B cell (primary cell): ENCODE measurements around the gene ARHGEF38. TPM values are rescaled to one million over a fixed set of nuclear protein-coding genes. Genes with fewer than 3 reads are reported as not detected.
A peak's percentile ranks its signal among the peaks of the same experiment; 100 is the strongest.

Source experiments
- ATAC-seq: fragments of 200-7000 bp; cut with Tn5 transposase; one replicate; pipeline ENCODE4 v1.10.0; 2021; ENCODE audit warnings: low read depth, mild to moderate bottlenecking, moderate number of reproducible peaks, moderate library complexity
- CTCF ChIA-PET: fragments of 350-600 bp; sonication (Branson Sonifier 250); formaldehyde crosslinking; loops from one replicate; lab custom pipeline; 2021; ENCODE audit warnings: antibody characterized with exemption, inconsistent platforms; lab: Charles Lee
- POLR2A ChIA-PET: fragments of 350-600 bp; sonication (Branson Sonifier 250); formaldehyde crosslinking; loops from one replicate; lab custom pipeline; 2021; ENCODE audit warnings: antibody characterized with exemption; lab: Charles Lee
- DNase-seq: peaks from one replicate; pipeline ENCODE4 v3.0.0; 2013
- H2AFZ ChIP-seq: 2 replicates; pipeline ENCODE4 v1.6.1; 2012; ENCODE audit warnings: mild to moderate bottlenecking, low read depth, low read length; ENCODE audit not compliant: insufficient read depth, poor library complexity, severe bottlenecking
- H3K27ac ChIP-seq, 2 donors: 1 replicate in 1 of 2; 2 replicates in 1 of 2; pipeline ENCODE4 v1.5.1; 2012 to 2013; ENCODE audit warnings: low read length in 2 of 2, mild to moderate bottlenecking in 2 of 2, moderate library complexity in 1 of 2
- H3K27me3 ChIP-seq, 4 experiments: fragments of 200-600 bp in 1 of 4; sonication (generic) in 1 of 4; replicated peaks in 1 of 4; 1 replicate in 2 of 4; 2 replicates in 2 of 4; pipeline versions ENCODE4 v1.6.1 to v1.7.0; 2013 to 2016; ENCODE audit warnings: low read length in 3 of 4, mild to moderate bottlenecking in 2 of 4, mixed read lengths in 1 of 4, moderate library complexity in 1 of 4; ENCODE audit not compliant: insufficient read depth in 4 of 4, control insufficient read depth in 3 of 4; ENCODE audit errors: control extremely low read depth in 1 of 4
- H3K36me3 ChIP-seq, 2 experiments: replicated peaks in 1 of 2; 1 replicate in 1 of 2; 2 replicates in 1 of 2; pipeline versions ENCODE4 v1.6.1 to v1.7.1; 2013; ENCODE audit warnings: low read length in 1 of 2; ENCODE audit not compliant: insufficient read depth in 2 of 2, control insufficient read depth in 1 of 2; ENCODE audit errors: control extremely low read depth in 1 of 2, extremely low read depth in 1 of 2
- H3K4me1 ChIP-seq, 2 donors: fragments of 200-600 bp in 1 of 2; sonication (generic) in 1 of 2; 1 replicate in 1 of 2; 2 replicates in 1 of 2; pipeline versions ENCODE4 v1.5.1 to v1.6.1; 2013 to 2017; ENCODE audit warnings: low read length in 2 of 2; ENCODE audit not compliant: control insufficient read depth in 2 of 2, insufficient read depth in 2 of 2
- H3K4me2 ChIP-seq: replicated peaks from 2 replicates; pipeline ENCODE3; 2012; ENCODE audit warnings: mild to moderate bottlenecking, low read depth, low read length; ENCODE audit not compliant: poor library complexity, severe bottlenecking
- H3K4me3 ChIP-seq, 5 experiments: fragments of 200-600 bp in 1 of 5; sonication (generic) in 1 of 5; 1 replicate in 3 of 5; 2 replicates in 2 of 5; pipeline versions ENCODE4 v1.5.1 to v1.7.0; 2011 to 2016; ENCODE audit warnings: low read length in 4 of 5, mild to moderate bottlenecking in 4 of 5, low read depth in 2 of 5, control low read depth in 1 of 5, moderate library complexity in 1 of 5; ENCODE audit not compliant: insufficient read depth in 1 of 5; ENCODE audit errors: control extremely low read depth in 1 of 5, extremely low read depth in 1 of 5
- H3K79me2 ChIP-seq: fragments of 200-600 bp; sonication (generic); one replicate; pipeline ENCODE4 v1.6.0; 2016; ENCODE audit warnings: low read length; ENCODE audit not compliant: control insufficient read depth, insufficient read depth
- H3K9ac ChIP-seq: fragments of 200-600 bp; sonication (generic); 2 replicates; pipeline ENCODE4 v1.6.1; 2017; ENCODE audit warnings: mild to moderate bottlenecking, low read length, moderate library complexity
- H3K9me3 ChIP-seq, 3 donors: one replicate each; pipeline versions ENCODE4 v1.6.1 to v1.7.1; 2013; ENCODE audit warnings: low read length in 2 of 3; ENCODE audit not compliant: control insufficient read depth in 2 of 3, insufficient read depth in 1 of 3; ENCODE audit errors: control extremely low read depth in 1 of 3
- H4K20me1 ChIP-seq: 2 replicates; pipeline ENCODE4 v1.6.0; 2012; ENCODE audit warnings: mild to moderate bottlenecking, low read length; ENCODE audit not compliant: insufficient read depth, control insufficient read depth, poor library complexity, severe bottlenecking
- H3K27ac Mint-ChIP-seq: one replicate; pipeline ENCODE4 v1.8.0; 2021; ENCODE audit warnings: mixed read lengths
- H3K27me3 Mint-ChIP-seq: one replicate; pipeline ENCODE4 v1.8.0; 2021; ENCODE audit warnings: mixed read lengths
- H3K4me1 Mint-ChIP-seq: one replicate; pipeline ENCODE4 v1.8.0; 2021; ENCODE audit warnings: mixed read lengths
- H3K4me3 Mint-ChIP-seq: one replicate; pipeline ENCODE4 v1.8.0; 2021; ENCODE audit warnings: mixed read lengths
- H3K9me3 Mint-ChIP-seq: one replicate; pipeline ENCODE4 v1.8.0; 2022; ENCODE audit warnings: mixed read lengths; ENCODE audit not compliant: insufficient read depth
- CTCF ChIP-seq: fragments of 200-600 bp; IDR thresholded peaks from one replicate; pipeline ENCODE4 v1.8.0; 2022; ENCODE audit warnings: antibody characterized with exemption, mild to moderate bottlenecking
- EZH2 ChIP-seq: IDR thresholded peaks from 2 replicates; pipeline ENCODE4 v1.6.1; 2012; ENCODE audit warnings: borderline replicate concordance, low read depth, mild to moderate bottlenecking, moderate library complexity, low read length; ENCODE audit not compliant: insufficient read depth, poor library complexity, severe bottlenecking
- WGBS: methylation state at CpG from one replicate; pipeline ENCODE4 v1.1.5; 2013; ENCODE audit warnings: missing lambda C conversion rate; ENCODE audit not compliant: insufficient coverage; 5-methylcytosine and 5-hydroxymethylcytosine counted together
- intact Hi-C: fragments of 100-400 bp; cut with micrococcal nuclease; formaldehyde crosslinking; loops from one replicate; pipeline ENCODE4 v1.10.0; 2022
- polyA plus RNA-seq: library from polyadenylated mRNA; depleted of rRNA; stranded (reverse); fragments of >200 nt; gene quantifications from 2 replicates; pipeline ENCODE4 v1.2.3, GENCODE V29; 2012
- total RNA-seq, 2 donors: library from RNA; stranded (reverse); fragments of 120-200 nt in 1 of 2; gene quantifications; 1 replicate in 1 of 2; 2 replicates in 1 of 2; pipeline versions ENCODE4 v1.2.3 to v1.2.4, GENCODE V29; 2013 to 2022

Gene ARHGEF38
- total and polyA plus RNA-seq, 2 donors (not counting 1 experiment from before 2014, with no cell fraction given), result not detected

GRCh38 chr4:105698607-105699006 is 146.2 kb downstream of the ARHGEF38 start:
- Mint-ChIP-seq H3K9me3 (no peaks in the 10 kb centered on the region), H3K27me3 (no peaks in the 10 kb centered on the region), H3K4me3 (no peak overlapping the region), H3K27ac (no peak overlapping the region), H3K4me1 (peaks cover 2% of the 10 kb centered on the region)
- Histone ChIP-seq H2AFZ (no peak overlapping the region), H3K27me3 (no peaks in the 10 kb centered on the region), H3K27ac (no peak overlapping the region), H3K9me3 (no peaks in the 10 kb centered on the region), H3K4me2 (no peak overlapping the region), H3K36me3 (peaks cover 9 to 27% of the 10 kb centered on the region in 2 experiments), H3K9ac (no peak overlapping the region), H3K79me2 (peaks cover 19% of the 10 kb centered on the region), H3K4me3 (no peak overlapping the region), H4K20me1 (peaks cover 10% of the 10 kb centered on the region), H3K4me1 (no peaks in the 10 kb centered on the region)
- intact Hi-C loops, result no loop called here
- no peak for DNase-seq
- TF ChIP-seq CTCF (no peak), EZH2 (no peak)
- ChIA-PET CTCF (no interaction called here), POLR2A (no interaction called here)
- ATAC-seq, result no peak
- WGBS, result 100% methylated on average over 1 of the region's 2 CpGs

GRCh38 chr4:105707782-105708180 is 155.4 kb downstream of the ARHGEF38 start:
- Mint-ChIP-seq H3K27ac (peak overlapping the region; percentile 98), H3K4me1 (peaks cover 35% of the 10 kb centered on the region), H3K9me3 (no peaks in the 10 kb centered on the region), H3K4me3 (peak overlapping the region; percentile 100), H3K27me3 (no peaks in the 10 kb centered on the region)
- H3K9ac ChIP-seq, result peak overlapping the region; percentile 94
- H3K36me3 ChIP-seq, result peaks cover 0 to 4% of the 10 kb centered on the region in 2 experiments
- H3K4me1 ChIP-seq, result peaks cover 14 to 19% of the 10 kb centered on the region in 2 donors
- peaks cover 7% of the 10 kb centered on the region for H4K20me1 ChIP-seq
- H3K27ac ChIP-seq, result peak overlapping the region; percentile 81 to 92
- DNase-seq (no peak), ATAC-seq (no peak)
- H3K4me2 ChIP-seq, result peak overlapping the region; percentile 80
- H3K4me3 ChIP-seq, result peak overlapping the region; percentile 80 to 99 (median 90)
- TF ChIP-seq EZH2 (no peak), CTCF (no peak)
- peaks cover 74% of the 10 kb centered on the region for H3K79me2 ChIP-seq
- intact Hi-C loops, result loop anchor here (1.0 to 5.0 kb wide), 4 partner anchors 233 to 965 kb away; partner anchors contain the start of genes AIMP1, PPA2, TBCK and TET2
- ChIA-PET CTCF (interaction anchor here (0.8 to 1.5 kb wide), 3 partner anchors 10 to 236 kb away, joined by 3 to 5 read pairs (median 5); no protein-coding TSS in a partner anchor), POLR2A (no interaction called here)
- H3K27me3 ChIP-seq, result no peaks in the 10 kb centered on the region
- WGBS, result 4% methylated on average over 3 of the region's 7 CpGs
- no peaks in the 10 kb centered on the region for H3K9me3 ChIP-seq
- H2AFZ ChIP-seq, result peak overlapping the region; percentile 95
